ENCODE results near the gene MIER1.

Gene MIER1

DNA sequence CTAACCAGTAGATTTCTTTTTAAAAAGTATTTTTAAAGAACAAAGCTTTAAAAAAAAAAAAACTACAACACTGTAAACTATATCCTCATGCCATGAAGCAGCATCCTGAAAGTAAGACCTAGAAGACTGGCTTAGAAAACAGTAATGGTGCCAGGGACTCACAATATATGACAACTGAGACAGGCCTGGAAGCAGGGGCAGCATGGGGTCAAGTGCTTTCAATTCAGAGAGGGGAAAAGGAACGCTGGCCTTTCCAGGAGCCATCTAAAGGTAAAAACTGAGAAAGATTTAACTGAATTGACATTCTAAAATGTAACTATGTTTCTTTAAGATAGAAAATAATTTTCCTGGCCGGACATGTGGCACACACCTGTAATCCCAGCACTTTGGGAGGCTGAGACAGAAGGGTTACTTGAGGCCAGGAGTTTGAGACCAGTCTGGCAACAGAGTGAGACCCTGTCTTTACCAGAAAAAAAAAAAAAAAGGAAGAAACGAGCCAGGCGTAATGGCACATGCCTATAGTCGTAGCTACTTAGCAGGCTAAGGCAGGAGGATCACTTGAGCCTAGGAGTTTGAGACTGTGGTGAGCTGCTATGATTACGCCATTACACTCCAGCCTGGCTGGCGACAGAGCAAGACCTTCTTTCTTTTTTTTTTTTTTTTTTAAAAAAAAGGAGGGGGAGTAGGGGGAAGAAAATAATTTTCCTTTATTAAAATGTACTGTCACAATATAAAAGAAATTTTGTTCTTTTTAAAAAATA is 75.0 kb downstream of the MIER1 start:
- no peak for DNase-seq (ENCODE audit: low spot score)

DNA sequence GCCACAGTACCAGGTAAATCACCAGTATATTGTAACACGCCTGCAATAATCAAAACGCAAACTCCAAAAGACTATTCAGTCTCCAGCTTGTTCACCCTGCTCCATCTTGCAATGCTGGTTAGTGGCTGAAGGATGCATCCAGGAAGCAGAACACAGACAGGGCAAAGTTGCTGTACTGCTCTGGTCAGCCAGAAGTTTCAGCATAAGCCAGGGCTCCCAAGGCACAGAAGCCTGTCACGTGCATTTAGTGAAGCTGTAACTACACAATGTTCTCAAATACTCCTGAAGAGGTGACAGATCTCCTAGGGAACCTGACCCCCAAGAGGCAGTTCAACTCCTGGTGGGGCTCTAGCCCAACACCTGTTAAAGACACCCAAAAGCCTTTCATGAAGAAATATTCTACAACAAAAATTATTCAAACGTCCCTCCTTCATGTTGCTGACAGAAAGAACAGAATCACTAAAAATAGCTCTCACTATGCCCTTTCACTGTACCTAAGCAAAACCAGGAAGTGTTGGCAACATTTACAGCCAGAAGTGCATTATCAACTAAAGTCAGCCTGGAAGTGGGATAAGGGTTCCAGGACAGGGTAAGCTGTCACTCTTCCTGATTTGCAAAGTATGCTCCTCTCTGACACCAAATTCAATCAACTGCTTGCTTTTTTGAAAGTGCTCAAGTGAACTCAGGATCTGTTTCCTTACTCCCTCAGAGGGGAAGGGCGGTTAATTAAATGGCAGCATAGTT is 77.1 kb downstream of the MIER1 start:
- no peak for DNase-seq (ENCODE audit: low spot score)

DNA sequence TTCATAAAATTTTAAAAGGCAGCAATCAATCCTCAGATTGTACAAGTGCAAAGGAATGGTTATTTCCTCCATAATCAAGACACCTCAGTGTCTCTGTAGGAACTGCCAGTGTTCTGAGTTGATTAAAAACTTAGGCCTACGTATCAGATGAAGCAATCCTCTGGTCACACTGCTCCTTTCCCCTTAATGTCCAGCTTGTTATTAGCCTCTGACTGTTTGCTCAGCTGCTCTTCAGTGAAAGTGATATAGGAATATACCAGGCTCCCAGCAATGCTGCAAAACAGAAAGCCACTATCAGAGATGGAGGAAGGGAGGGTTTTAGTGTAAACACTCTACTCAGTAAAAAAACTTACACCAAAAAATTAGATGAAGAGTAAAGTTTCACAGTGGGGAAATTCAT is 79.4 kb downstream of the MIER1 start:
- no peak for DNase-seq (ENCODE audit: low spot score)

DNA sequence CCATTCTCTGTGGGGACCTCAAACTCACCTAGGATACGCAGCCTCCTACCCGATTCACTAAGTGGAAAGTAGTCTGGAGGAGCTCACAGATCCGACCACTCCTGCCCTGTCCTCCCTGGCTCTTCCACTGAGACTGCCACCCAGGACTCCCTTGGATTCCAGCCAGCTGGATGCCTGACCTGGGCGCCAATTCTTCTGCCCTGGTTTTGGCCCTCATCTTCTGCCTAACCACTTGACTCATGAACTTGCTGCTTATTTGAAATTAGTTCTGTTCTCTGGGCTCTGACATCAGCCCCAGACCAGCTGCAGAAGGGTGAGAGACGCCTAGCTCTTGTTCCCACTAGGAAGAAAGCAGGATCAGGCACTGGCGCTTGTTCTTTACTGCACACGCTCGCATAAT is 80.3 kb downstream of the MIER1 start:
- no peak for DNase-seq (ENCODE audit: low spot score)

DNA sequence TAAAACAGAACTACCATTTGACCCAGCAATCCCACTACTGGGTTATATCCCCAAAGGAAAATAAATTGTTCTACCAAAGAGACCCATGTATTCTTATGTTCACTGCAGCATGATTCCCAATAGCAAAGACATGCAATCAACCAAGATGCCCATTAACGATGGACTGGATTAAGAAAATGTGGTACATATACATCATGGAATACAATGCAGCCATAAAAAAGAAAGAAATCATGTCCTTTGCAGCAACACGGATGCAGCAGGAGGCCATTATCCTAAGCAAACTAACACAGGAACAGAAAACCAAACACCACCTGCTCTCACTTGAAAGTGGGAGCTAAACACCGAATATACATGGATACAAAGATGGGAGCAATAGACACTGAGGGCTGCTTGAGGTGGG is 85.0 kb downstream of the MIER1 start:
- DNase-seq (ENCODE audit: low spot score) = no peak

DNA sequence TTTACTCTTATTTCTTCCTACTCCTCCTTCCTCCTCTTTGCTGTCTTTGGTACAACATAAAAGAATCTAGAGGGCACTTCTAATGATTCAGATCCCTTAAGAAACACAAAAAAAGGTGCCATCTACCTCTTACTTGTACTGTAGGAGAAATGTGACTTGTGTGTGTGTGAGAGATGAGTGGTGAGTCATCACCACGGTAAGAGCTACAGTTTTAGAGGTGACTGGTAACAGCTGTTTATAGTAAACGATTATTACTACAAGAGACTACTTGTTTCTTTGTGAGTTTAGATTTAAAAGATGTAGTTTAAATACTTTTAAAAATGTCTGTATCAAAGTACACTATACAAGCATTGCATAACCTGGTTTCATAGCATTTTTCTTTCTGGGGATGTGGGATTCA is 88.8 kb downstream of the MIER1 start:
- DNase-seq (ENCODE audit: low spot score) = no peak

DNA sequence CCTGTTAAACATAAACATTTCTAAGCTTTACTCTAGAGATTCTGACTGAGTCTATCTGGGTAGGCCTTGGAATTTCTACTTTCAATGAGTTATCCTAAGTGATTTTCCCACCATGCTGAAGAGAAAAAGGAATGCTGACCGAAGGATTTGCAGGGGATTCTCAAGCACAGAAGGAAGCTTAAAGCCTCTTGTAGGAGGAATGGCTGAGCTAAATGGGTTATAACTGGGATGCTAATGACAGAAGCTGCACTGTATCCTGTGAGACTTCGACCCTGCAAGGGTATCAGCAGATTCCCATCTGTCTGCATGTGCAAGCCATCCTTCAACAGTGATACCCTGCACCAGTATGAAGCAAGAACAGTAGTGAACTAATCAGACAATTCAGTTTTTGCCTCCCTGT is 93.8 kb downstream of the MIER1 start:
- no peak for DNase-seq (ENCODE audit: low spot score)

DNA sequence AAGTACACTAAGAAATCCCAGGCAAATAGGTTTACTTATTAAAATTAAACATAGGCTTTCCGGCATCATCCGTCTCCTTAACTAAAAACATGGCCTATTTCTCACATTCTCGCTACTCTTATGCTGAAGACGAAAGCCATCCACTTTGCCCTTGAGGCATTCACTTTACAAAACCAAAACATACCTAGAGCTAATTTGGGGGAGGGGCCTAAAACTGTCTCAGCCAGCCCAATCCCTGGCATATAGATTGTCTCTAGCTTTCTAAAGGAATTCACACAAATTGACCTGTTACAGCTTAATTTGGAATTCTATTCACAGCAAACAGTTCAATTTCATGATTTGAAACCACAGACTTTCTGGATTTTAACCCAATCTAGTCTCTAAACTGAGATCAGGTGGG is 94.3 kb downstream of the MIER1 start:
- no peak for DNase-seq (ENCODE audit: low spot score)

DNA sequence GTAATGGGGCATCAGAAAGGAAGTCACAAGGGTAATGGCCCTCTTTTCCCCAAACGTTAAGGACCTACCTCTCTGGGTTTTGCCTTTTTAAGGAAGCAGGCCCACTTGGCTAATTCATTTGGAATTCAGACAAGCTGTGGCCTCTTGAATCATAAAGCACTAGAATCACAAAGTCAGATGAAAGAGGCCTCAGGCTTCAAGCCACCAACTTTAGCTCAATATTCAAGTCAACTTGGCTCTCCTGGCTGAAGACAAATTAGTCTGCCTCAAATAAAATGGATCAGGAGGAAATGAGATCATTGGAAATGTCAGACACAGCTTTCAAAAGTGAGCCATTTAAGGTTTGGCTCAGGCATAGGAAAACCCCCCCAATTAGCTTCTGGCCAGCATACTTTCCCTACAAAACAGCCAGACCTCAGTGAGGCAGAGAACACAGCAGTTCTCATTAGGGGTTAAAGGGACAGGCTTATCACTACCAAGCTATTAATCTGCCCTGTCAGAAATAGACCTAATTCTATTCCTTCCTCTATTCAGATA is 94.9 kb downstream of the MIER1 start:
- DNase-seq (ENCODE audit: low spot score) = no peak

DNA sequence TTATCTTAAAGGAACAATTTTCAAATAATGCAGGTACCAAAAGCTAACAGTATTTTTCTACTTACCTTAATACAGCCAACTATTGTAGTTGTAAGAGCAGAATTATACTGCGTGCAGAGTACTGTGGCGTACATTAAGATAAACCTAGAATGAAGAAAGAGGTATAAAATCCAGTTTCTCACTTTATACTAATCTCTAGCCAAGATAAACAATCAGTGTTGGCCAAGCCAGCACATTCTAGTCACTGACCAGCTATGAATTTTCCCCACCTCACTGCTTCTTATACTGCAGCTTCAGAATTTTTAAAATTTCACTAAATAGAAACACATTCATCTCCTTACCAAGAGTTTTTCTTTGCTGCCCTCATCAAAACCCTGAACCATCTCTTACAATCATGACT is 95.5 kb downstream of the MIER1 start:
- DNase-seq (ENCODE audit: low spot score) = no peak

DNA sequence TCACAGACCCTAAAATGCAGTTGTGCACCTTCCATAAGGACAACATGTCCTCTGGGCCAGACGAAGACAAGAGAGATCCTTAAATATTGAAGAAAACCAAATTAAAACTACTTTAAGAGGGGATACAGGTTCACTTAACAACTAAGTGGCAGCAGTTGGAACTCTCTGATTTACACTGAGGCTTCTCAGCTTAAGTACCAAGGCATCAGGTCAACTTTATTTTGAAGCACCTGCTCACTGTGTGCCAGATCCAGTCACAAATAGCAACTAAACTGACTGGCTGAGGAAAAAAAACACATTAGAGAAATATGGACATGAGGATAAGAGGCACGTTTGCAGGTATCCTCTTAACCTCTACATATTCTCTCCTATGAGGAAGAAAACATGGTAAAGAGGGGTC is 96.0 kb downstream of the MIER1 start:
- no peak for DNase-seq (ENCODE audit: low spot score)

DNA sequence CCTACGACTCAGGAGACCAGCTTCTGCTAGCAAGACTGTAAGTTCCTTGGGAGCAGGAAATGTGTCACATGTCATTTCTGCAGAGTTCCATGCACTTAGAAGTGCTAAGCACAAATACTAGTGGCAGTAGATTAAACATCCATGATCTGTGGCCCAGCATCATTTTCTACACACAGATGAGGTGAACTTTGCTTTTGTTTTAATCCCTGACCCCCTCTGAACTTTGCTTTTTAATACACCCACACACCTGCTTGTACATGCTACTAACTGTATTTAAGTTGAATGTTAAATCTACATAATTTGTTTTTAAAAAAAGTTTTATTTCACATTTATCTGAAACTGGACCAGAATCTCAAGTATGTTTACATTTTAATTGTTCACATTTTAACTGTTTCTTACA is 104.7 kb downstream of the MIER1 start:
- DNase-seq (ENCODE audit: low spot score) = no peak

DNA sequence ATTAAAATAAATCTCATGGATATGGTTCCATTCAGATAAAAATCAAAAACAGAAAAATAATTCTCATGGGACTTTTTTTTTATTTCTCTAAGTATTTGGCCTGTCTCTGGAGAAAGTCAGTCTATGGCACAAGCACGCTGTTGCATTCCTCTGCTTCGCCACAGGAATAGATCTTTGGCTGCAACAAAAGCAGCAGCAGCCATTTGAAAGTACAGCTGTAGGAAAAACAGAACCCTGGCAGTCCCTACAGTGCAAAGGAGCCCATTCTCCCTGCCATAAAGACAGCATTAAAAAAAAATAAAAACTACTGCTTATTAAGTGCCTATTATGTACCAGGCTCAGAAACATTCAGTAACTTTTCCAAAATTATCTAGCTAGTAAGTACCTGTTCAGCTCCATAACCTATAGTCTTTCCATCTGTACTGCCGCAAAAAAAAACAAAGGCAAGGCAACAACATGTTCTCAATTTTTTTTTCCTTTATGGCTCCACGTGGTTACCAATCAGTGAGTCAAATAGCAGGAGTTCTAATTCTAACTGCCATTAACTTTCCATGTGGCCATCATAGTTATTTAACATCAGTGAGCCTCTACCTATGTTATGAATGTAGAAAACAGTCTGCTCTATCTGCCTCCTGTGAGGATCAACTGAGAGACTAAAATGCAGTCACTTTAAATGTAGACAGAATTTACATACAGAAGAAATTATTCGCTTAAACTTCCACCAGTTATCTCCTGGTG is 106.5 kb downstream of the MIER1 start:
- no peak for DNase-seq (ENCODE audit: low spot score)

DNA sequence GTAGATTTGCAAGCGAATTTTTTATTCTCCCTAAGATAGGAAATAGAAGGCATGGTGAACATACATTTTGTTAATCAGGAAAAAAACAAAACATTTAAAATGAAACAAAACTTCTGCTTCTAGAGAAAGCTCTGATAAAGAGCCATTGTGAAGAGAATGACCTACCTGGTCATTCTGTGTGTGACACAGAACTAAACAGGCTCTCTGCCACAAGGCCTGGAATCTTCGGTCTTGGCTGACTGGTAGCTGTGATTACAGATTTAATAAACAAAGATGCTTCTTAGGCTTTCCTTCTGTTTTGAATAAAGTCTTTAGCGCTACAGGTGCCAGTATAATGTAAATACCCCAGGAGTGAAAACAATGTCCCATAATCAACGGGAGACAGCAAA is 107.1 kb downstream of the MIER1 start:
- no peak for DNase-seq (ENCODE audit: low spot score)

All from D341Med (cell line).